Activated T-cell treated with anti-CD3 and anti-CD28 coated beads for 4 hours (primary cell): ENCODE results near the gene DCST1.

Experiments
- DNase-seq: peaks from one replicate; pipeline ENCODE4 v3.0.0-alpha.2; 2020

DCST1 gene

DNA sequence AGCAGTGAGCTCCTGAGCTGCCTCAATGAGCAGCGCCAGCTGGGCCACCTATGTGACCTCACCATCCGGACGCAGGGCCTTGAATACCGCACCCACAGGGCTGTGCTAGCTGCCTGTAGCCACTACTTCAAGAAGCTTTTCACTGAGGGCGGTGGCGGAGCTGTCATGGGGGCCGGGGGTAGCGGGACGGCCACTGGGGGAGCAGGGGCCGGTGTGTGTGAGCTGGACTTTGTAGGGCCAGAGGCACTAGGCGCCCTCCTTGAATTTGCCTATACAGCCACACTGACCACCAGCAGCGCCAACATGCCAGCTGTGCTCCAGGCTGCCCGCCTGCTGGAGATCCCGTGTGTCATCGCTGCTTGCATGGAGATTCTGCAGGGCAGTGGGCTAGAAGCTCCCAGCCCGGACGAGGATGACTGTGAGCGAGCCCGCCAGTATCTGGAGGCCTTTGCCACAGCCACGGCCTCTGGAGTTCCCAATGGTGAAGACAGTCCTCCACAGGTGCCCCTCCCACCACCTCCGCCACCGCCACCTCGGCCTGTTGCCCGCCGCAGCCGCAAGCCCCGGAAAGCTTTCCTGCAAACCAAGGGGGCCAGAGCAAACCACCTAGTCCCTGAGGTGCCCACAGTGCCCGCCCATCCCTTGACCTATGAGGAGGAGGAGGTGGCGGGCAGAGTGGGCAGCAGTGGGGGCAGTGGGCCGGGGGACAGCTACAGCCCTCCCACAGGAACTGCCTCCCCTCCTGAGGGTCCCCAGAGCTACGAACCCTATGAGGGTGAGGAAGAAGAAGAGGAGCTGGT lies 18.7 kb upstream of the DCST1 start:
- no peak for DNase-seq

- DNase-seq, result no peak
Observed at GRCh38 chr1:155015527-155016230, 17.9 kb upstream of the DCST1 start.

- no peak for DNase-seq
Observed at GRCh38 chr1:155016231-155016831, 17.3 kb upstream of the DCST1 start.

DNA sequence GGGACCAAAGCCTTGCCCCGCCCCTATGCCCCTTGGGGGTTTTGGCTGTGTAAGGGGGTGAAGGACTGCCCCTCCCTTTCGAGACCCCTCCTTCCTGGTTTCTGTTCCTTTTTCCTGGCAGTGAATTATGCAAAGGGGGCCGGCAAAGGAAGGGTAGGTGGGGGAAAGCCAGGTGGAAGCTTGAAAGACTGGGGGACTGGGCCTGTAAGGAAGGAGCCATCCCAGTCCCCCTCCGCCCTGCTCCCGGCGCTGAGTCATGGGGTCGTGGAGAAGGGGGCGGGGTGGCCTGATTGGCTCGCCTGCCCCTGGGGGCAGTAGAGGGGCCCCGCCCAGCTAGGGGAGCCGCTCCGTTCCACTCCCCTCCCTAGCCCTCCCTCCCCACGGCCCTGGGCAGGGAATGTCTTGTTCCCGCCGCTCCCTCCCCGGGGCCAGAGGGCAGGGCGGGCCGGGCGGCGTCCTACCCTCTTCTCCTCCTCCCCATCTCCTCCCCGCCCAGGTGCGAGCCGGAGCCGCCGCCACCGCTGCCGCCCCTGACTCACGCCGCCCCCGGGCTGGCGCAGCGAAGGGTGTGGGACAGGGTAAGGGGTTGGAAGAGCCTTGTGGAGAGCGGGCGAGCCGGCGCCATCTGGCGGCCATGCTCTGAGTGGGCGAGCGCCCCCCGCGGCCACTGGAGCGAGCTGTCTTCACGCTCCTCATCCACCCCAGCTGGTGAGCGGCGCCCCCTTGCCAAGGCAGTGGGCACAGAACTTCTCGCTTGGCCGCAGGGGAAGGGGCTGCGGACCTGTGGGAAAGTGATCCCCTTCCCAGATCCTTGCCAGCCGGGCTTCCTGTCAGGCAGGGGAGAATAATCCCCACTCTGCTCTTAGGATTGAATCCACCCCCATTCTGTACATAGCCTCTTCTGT lies 16.3 kb upstream of the DCST1 start:
- DNase-seq, result peak; percentile 90

DNA sequence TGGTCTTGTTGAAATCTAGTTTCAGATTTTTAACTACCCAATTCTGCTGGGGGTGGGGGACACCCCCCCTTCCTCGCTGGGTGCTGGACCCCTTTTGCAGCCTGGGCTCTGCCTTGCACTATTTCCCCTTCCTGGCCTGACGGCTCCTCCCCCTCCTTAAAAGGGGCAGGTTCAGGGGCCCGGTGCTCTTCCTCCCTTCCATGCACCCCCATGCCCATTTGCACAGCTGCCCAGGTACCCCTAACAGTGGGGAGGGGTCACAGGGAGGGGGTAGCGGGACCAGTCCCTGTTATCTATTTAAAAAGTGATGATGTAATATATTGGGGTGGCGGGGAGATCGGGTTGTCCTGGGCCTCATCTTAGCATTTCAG lies 15.7 kb upstream of the DCST1 start:
- DNase-seq, result no peak

DNA sequence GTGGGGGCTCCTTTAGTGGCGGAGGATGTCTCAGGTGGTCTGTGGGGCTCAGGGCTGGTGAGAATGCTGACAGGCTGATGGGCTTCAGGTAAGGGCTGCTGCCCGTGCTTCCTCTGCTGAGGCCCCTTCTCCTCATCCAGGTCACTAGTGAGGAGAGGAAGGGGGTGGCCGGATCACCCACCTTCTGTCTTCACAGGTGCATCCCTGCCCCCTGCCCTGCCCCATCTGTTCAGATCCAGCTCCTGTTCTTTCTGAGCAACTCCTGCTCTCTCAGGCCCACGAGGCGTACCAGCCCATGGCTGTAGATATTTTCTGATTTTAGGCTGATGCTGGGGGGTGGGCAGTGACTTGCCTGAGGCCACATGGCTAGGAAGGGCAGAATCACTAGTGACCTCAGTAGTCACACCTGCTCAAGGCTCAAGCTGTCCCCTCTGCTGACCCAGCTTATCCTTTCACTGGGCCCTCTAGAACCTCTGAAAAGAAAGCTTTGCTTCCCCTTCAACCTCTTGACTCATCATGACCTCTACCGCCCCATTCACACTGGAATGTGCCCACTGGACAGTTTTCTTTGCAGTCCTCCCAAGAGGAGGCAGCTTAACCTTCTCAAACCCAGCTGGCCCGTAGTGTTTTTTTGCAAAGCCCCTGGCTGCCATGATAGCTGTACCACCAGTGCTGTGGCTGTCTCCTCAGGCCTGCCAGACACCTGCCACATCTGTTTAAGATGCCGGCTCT lies 14.8 kb upstream of the DCST1 start:
- no peak for DNase-seq

- DNase-seq, result no peak
Observed at GRCh38 chr1:155019377-155020245, 14.0 kb upstream of the DCST1 start.

DNA sequence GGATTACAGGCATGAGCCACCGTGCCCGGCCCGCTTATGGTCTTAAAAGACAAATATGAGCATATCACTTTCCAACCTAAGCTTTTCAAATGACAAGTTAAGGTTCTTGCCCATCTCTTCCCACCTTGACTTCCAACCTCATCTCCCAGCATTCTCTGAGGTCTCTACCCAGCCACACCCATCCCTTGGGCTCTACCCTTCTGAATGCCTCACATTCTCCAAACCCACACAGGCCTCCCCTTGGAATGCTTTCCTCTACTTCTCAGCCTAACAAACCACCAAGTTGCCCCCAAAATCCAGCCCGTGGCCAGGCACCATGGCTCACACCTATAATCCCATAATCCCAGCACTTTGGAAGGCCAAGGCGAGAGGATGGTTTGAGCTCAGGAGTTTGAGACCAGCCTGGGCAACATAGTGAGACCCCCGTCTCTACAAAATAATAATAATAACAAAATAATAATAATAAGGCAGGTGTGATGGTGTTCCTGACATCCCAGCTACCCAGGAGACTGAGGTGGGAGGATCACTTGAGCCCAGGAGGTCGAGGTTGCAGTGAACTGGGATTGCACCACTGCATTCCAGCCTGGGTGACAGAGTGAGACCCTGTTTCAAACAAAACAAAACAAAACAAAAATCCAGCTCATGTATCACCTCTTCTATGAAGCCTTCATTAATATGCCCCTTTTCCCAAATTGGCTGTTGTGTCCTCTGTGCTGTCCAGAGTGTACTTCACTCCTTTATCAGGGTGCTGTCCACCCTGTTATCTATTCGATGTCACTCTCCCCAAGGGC lies 11.3 kb upstream of the DCST1 start:
- no peak for DNase-seq

GRCh38 chr1:155022927-155023236 lies 10.7 kb upstream of the DCST1 start:
- DNase-seq, result no peak

DNA sequence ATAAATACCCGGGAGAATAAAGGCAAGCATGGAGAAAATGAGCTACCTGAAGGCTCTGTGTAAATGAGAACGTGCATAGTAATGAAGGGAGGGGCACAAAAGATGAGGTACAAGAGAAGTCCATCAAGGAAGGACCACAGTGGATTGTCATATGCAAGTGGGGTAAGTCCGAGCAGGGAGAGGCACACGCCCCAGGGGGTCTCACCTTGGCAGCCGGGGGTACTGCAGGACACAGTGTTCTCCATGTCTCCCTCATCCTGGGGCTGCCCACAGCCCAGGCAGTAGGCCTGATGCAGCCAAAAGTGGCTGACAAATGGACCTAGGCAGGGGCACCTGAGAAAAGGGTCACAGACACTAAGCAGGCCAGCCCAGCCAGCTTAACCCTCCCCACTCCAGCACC lies 10.0 kb upstream of the DCST1 start:
- no peak for DNase-seq

GRCh38 chr1:155024315-155024714 lies 9.3 kb upstream of the DCST1 start:
- no peak for DNase-seq

- DNase-seq, result no peak
Observed at GRCh38 chr1:155026154-155026553, 7.5 kb upstream of the DCST1 start.

GRCh38 chr1:155026588-155026987 lies 7.0 kb upstream of the DCST1 start:
- no peak for DNase-seq

DNA sequence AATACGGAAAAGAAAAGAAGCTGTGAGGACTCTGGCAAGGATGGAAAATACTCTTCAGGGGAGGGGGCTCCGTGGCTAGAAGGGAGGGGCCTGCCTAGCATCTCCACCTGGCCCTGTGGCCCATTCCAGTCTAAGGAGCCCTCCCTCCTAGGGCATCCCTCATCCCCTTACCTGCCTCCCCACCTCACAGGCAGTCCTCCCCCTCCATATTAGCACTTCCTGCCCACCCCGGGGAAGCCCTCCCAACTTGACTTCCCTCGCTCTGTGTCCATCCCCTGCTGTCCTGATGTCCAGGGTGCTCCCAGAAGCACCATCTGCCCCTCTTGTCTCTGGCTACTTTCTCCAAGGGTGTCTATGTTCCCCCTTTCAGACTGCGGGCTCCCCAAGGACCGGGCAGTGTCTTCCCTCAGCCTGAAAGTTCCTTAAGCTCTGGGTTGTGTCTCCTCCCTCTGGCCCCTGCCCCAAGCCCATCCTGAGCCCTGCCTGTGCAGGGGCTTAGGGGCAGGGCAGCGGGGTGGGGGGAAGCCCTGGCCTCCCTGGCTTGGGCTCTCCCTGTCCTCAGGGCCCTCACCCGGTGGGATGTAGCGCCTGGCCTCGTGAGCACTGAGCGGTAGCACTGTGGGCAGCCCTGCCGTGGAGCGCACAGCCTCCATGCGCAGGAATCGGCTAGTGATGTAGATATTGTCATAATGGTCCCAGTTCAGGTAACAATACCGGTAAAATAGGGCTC lies 3.9 kb upstream of the DCST1 start:
- no peak for DNase-seq

GRCh38 chr1:155030243-155030795 lies 3.3 kb upstream of the DCST1 start:
- DNase-seq, result no peak

- no peak for DNase-seq
Observed at GRCh38 chr1:155030899-155031298, 2.7 kb upstream of the DCST1 start.

DNA sequence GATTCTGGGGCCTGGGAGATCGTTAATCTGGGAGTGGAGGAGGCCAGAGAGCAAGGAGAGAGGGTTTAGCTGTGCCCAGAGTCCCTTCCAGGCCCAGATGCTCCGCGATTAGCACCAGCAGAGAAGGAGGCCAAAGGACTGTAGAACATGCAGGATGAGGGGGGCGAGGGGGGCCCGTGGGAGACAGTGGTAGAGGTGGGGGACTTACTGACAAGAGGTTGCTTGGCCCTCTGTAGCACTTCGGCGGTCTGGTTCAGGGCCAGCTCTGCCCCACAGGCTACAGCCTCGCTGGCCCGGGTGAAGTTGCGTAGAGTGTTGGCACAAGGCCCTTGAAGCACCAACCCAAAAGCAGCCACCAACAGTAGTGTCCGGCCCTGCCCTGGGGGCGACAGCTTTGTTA lies 738 bp upstream of the DCST1 start:
- DNase-seq, result no peak

- no peak for DNase-seq
Observed at GRCh38 chr1:155034318-155035208, 939 bp downstream of the DCST1 start.

GRCh38 chr1:155035936-155036335 lies 2.3 kb downstream of the DCST1 start:
- DNase-seq, result no peak
